HCT116 (cell line): ENCODE measurements around the gene SAMD14. TPM values are rescaled to one million over a fixed set of nuclear protein-coding genes. Genes with fewer than 3 reads are reported as not detected.

Experiments used
- ATAC-seq: fragments of 200-7000 bp; cut with Tn5 transposase; 2 replicates; pipeline ENCODE4 v1.9.1; 2020; ENCODE audit warnings: mild to moderate bottlenecking, moderate library complexity
- BruUV-seq: library from RNA; stranded (reverse); fragments of 400-500 nt; replicated peaks from 2 replicates; lab custom pipeline; 2021; lab: Mats Ljungman, UMichigan
- CTCF ChIA-PET: fragments of 300-600 bp; sonication (Branson Sonifier 250); formaldehyde crosslinking; loops from one replicate; lab custom pipeline; 2021; ENCODE audit warnings: antibody characterized with exemption; lab: Charles Lee
- POLR2A ChIA-PET: fragments of 300-600, 350-600 bp; sonication (Branson Sonifier 250); formaldehyde crosslinking; loops from one replicate; lab custom pipeline; 2021; ENCODE audit warnings: antibody characterized with exemption; lab: Charles Lee
- RAD21 ChIA-PET, 2 experiments: fragments of 300-600 bp; sonication (Branson Sonifier 250); formaldehyde crosslinking; loops; one replicate each; lab custom pipeline; 2023; ENCODE audit warnings: low total read pairs in 2 of 2; ENCODE audit not compliant: uncharacterized antibody in 2 of 2, unreplicated experiment in 2 of 2, low non-redundant PET in 1 of 2; lab: Charles Lee
- DNase-seq: peaks from one replicate; pipeline ENCODE4 v3.0.0-alpha.2; 2010; ENCODE audit warnings: low read depth, low spot score
- H2AFZ ChIP-seq: fragments of 200-600 bp; shearing (Covaris generic), sonication (generic); 2 replicates; pipeline ENCODE4 v1.6.1; 2017; ENCODE audit warnings: low read depth, mixed run types, mixed read lengths, antibody characterized with exemption, low read length; ENCODE audit not compliant: poor library complexity, severe bottlenecking
- H3K27ac ChIP-seq: 2 replicates; pipeline ENCODE4 v1.5.1; 2012; ENCODE audit warnings: low read depth, low read length
- H3K27me3 ChIP-seq: fragments of 200-600 bp; sonication (generic); 2 replicates; pipeline ENCODE4 v1.6.1; 2016; ENCODE audit warnings: mixed run types, low read length, mixed read lengths; ENCODE audit not compliant: insufficient read depth
- H3K36me3 ChIP-seq, 2 experiments: fragments of 200-500 bp in 1 of 2; fragments of 200-600 bp in 1 of 2; sonication (Bioruptor generic) in 1 of 2; sonication (generic) in 1 of 2; 2 replicates each; pipeline versions ENCODE4 v1.5.1 to v1.6.1; 2014 to 2016; ENCODE audit warnings: low read length in 2 of 2, inconsistent platforms in 1 of 2, mixed read lengths in 1 of 2, mixed run types in 1 of 2; ENCODE audit not compliant: insufficient read depth in 2 of 2, control insufficient read depth in 1 of 2
- H3K4me1 ChIP-seq, 2 experiments: fragments of 200-600 bp in 1 of 2; sonication (generic) in 1 of 2; 2 replicates each; pipeline versions ENCODE4 v1.5.1 to v1.6.1; 2012 to 2017; ENCODE audit warnings: low read length in 2 of 2, inconsistent platforms in 1 of 2, mild to moderate bottlenecking in 1 of 2, mixed read lengths in 1 of 2, mixed run types in 1 of 2, moderate library complexity in 1 of 2; ENCODE audit not compliant: insufficient read depth in 2 of 2, control insufficient read depth in 1 of 2
- H3K4me2 ChIP-seq: fragments of 200-600 bp; sonication (generic); 2 replicates; pipeline ENCODE4 v1.6.1; 2017; ENCODE audit warnings: mixed run types, low read length, mixed read lengths
- H3K4me3 ChIP-seq, 2 experiments: fragments of 200-600 bp in 1 of 2; sonication (generic) in 1 of 2; replicated peaks in 1 of 2; 2 replicates each; pipeline ENCODE4 v1.5.1; 2011 to 2016; ENCODE audit warnings: low read length in 2 of 2, control low read depth in 1 of 2, low read depth in 1 of 2, mild to moderate bottlenecking in 1 of 2, mixed read lengths in 1 of 2, mixed run types in 1 of 2
- H3K79me2 ChIP-seq: fragments of 200-600 bp; sonication (generic); 2 replicates; pipeline ENCODE4 v1.6.1; 2017; ENCODE audit warnings: mild to moderate bottlenecking, mixed run types, low read length, moderate library complexity, mixed read lengths; ENCODE audit not compliant: insufficient read depth
- H3K9ac ChIP-seq: fragments of 200-600 bp; sonication (generic); 2 replicates; pipeline ENCODE4 v1.6.1; 2016; ENCODE audit warnings: low read length, mixed read lengths
- H3K9me2 ChIP-seq: fragments of 200-600 bp; sonication (generic), shearing (Covaris generic); 2 replicates; pipeline ENCODE4 v1.6.1; 2017; ENCODE audit warnings: mixed run types, mild to moderate bottlenecking, moderate library complexity; ENCODE audit not compliant: insufficient read depth
- H3K9me3 ChIP-seq, 2 experiments: fragments of 200-500 bp in 1 of 2; fragments of 200-600 bp in 1 of 2; sonication (Bioruptor generic) in 1 of 2; sonication (generic) in 1 of 2; 2 replicates each; pipeline ENCODE4 v1.6.1; 2014 to 2017; ENCODE audit warnings: low read length in 2 of 2, mixed read lengths in 2 of 2, inconsistent platforms in 1 of 2, low read depth in 1 of 2, mild to moderate bottlenecking in 1 of 2, mixed run types in 1 of 2, moderate library complexity in 1 of 2; ENCODE audit not compliant: control insufficient read depth in 1 of 2, insufficient read depth in 1 of 2
- H4K20me1 ChIP-seq: fragments of 200-600 bp; sonication (generic), shearing (Covaris generic); 2 replicates; pipeline ENCODE4 v1.6.1; 2017; ENCODE audit warnings: mixed run types, mild to moderate bottlenecking, moderate library complexity; ENCODE audit not compliant: insufficient read depth
- CBX3 ChIP-seq: IDR thresholded peaks from 2 replicates; pipeline ENCODE4 v1.6.1; 2012; ENCODE audit warnings: low read depth
- CTCF ChIP-seq, 3 experiments: fragments of 200-600 bp in 1 of 3; sonication (generic) in 1 of 3; IDR thresholded peaks in 2 of 3; conservative IDR thresholded peaks in 1 of 3; 2 replicates each; pipeline ENCODE4 v1.5.1; 2012 to 2017; ENCODE audit warnings: low read depth in 2 of 3, low read length in 2 of 3, antibody characterized with exemption in 1 of 3, borderline replicate concordance in 1 of 3, control low read depth in 1 of 3, mild to moderate bottlenecking in 1 of 3, mixed read lengths in 1 of 3, mixed run types in 1 of 3, moderate library complexity in 1 of 3; ENCODE audit not compliant: insufficient read depth in 1 of 3
- EZH2phosphoT487 ChIP-seq: fragments of 200-600 bp; IDR thresholded peaks from 2 replicates; pipeline ENCODE4 v1.6.1; 2018; ENCODE audit warnings: antibody characterized with exemption, borderline replicate concordance
- REST ChIP-seq: IDR thresholded peaks from 2 replicates; pipeline ENCODE4 v1.6.1; 2012; ENCODE audit warnings: low read depth
- intact Hi-C: fragments of 100-400 bp; cut with micrococcal nuclease; formaldehyde crosslinking; loops from 2 replicates; pipeline ENCODE4 v1.10.0; 2022
- total RNA-seq: library from RNA; stranded (reverse); gene quantifications from one replicate; pipeline ENCODE4 v1.2.1, GENCODE V29; 2021; ENCODE audit not compliant: unreplicated experiment

Gene SAMD14
- total RNA-seq, 1 experiment from 2014 or later: 1.5 TPM

GRCh38 chr17:50133028-50133768, 3.2 kb upstream of the SAMD14 start:
- RAD21 ChIA-PET: no interaction called here
- no TSS peak for BruUV-seq

More at GRCh38 chr17:50133028-50133768, 3.2 kb upstream of the SAMD14 start:
- Histone ChIP-seq H3K9me3 (no peaks in the 10 kb centered on the region), H3K4me3 (no peak overlapping the region), H3K79me2 (peaks cover 7% of the 10 kb centered on the region; the same call in 1 of the 2 replicates), H3K27me3 (no peaks in the 10 kb centered on the region), H3K4me2 (peak overlapping the region; percentile 33), H3K9me2 (no peaks in the 10 kb centered on the region), H3K27ac (peak overlapping the region; percentile 51), H4K20me1 (no peaks in the 10 kb centered on the region), H3K36me3 (peaks cover 37 to 40% of the 10 kb centered on the region in 2 experiments), H3K9ac (peak overlapping the region; percentile 4; the same call in 1 of the 2 replicates), H3K4me1 (peaks cover 12 to 25% of the 10 kb centered on the region in 2 experiments), H2AFZ (no peak overlapping the region)
- ChIA-PET CTCF (interaction anchor here (1.0 to 2.4 kb wide), 3 partner anchors 16 to 18 kb away, joined by 3 to 7 read pairs (median 5); no protein-coding TSS in a partner anchor), POLR2A (no interaction called here)
- ATAC-seq (peak; percentile 50), DNase-seq (no peak)
- intact Hi-C loops: no loop called here
- TF ChIP-seq CBX3 (no peak), REST (no peak), EZH2phosphoT487 (no peak), CTCF (IDR thresholded peaks at IDR 0.05 in 2 of 3, conservative IDR thresholded peaks at IDR 0.05 in 1 of 3; ENCODE audit: borderline replicate concordance in 1 of 3, insufficient read depth in 1 of 3, low read depth in 2 of 3, low read length in 2 of 3) (no peak)
